ACC112 (cell line): ENCODE results near the gene PPP1R7.

ENCODE experiments used
- H2AFZ ChIP-seq: fragments of 200-600 bp; sonication (generic); one replicate; pipeline ENCODE4 v1.6.0; 2017; ENCODE audit warnings: antibody characterized with exemption, low read length; ENCODE audit not compliant: unreplicated experiment
- H3K27ac ChIP-seq: fragments of 200-600 bp; sonication (generic); 2 replicates; pipeline ENCODE4 v1.5.1; 2014; ENCODE audit warnings: low read depth, mild to moderate bottlenecking, antibody characterized with exemption, low read length, moderate library complexity
- H3K27me3 ChIP-seq: fragments of 200-600 bp; sonication (generic); 2 replicates; pipeline ENCODE4 v1.6.1; 2014; ENCODE audit warnings: mild to moderate bottlenecking, antibody characterized with exemption, low read length, moderate library complexity, mixed read lengths; ENCODE audit not compliant: insufficient read depth
- H3K36me3 ChIP-seq: fragments of 200-600 bp; sonication (generic); 2 replicates; pipeline ENCODE4 v1.6.1; 2016; ENCODE audit warnings: mild to moderate bottlenecking, antibody characterized with exemption, low read length, moderate library complexity, mixed read lengths; ENCODE audit not compliant: insufficient read depth
- H3K4me1 ChIP-seq: fragments of 200-600 bp; sonication (generic); one replicate; pipeline ENCODE4 v1.6.1; 2016; ENCODE audit warnings: low read length, mixed read lengths; ENCODE audit not compliant: insufficient read depth, unreplicated experiment, control insufficient read depth
- H3K4me3 ChIP-seq: fragments of 200-600 bp; sonication (generic); 2 replicates; pipeline ENCODE4 v1.5.1; 2014; ENCODE audit warnings: mild to moderate bottlenecking, low read depth, low read length
- H3K79me2 ChIP-seq: fragments of 200-600 bp; sonication (generic); one replicate; pipeline ENCODE4 v1.6.0; 2016; ENCODE audit warnings: low read length; ENCODE audit not compliant: control insufficient read depth, unreplicated experiment, insufficient read depth

Gene PPP1R7

GRCh38 chr2:241214209-241214608 is 63.9 kb downstream of the PPP1R7 start:
- H3K4me1 ChIP-seq = peaks cover under 1% of the 10 kb centered on the region
- no peak overlapping the region for H3K27ac ChIP-seq
- H3K79me2 ChIP-seq = no peaks in the 10 kb centered on the region
- H3K36me3 ChIP-seq = no peaks in the 10 kb centered on the region
- peaks cover 30% of the 10 kb centered on the region for H3K27me3 ChIP-seq
- no peak overlapping the region for H3K4me3 ChIP-seq
- no peak overlapping the region for H2AFZ ChIP-seq

DNA sequence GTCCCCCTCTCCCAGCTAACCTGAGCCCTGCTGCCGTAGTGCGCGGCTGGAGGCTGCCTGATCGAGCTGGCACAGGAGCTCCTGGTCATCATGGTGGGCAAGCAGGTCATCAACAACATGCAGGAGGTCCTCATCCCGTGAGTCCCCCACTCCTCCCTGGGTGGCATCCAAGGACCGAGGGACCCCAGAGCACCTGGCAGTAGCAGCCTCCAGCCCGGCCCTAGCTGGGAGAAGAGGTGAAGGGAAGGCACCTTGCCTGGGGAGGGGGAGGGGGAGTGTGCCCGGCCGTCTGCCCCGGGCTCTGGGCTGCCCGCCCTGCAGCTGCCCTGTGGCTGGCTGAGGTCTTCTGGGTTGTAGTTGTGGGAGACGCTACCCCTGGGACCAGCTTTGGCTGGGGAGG is 64.5 kb downstream of the PPP1R7 start:
- Histone ChIP-seq H2AFZ (no peak overlapping the region), H3K36me3 (no peaks in the 10 kb centered on the region), H3K79me2 (no peaks in the 10 kb centered on the region)

DNA sequence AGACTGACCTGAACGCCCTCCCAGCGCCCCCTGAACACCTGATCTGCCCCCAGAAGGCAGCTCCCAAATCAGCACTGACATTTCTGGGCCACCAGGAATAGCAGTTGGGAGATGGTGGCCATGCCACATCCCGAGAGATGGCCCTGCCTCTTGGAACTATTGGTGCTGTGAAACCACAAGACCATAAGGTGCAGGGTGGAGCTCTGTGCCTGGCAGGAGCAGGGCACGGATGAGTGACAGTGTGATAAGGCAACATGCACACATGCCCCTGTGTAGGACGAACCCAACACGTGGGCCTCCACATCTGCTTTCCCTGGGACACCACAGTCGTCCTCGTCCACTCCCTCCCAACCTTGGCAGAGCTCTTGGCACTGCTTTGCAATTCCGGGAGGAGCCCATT is 65.2 kb downstream of the PPP1R7 start:
- no peak overlapping the region for H3K4me3 ChIP-seq
- H3K36me3 ChIP-seq = no peaks in the 10 kb centered on the region

More for the DNA sequence above, 64.5 kb downstream of the PPP1R7 start:
- Histone ChIP-seq H3K4me1 (peaks cover 4% of the 10 kb centered on the region), H3K27ac (no peak overlapping the region), H3K27me3 (peaks cover 30% of the 10 kb centered on the region), H3K4me3 (no peak overlapping the region)

GRCh38 chr2:241216211-241216761 is 66.0 kb downstream of the PPP1R7 start:
- H3K27ac ChIP-seq = no peak overlapping the region
- H3K4me1 ChIP-seq = peaks cover 4% of the 10 kb centered on the region
- H3K36me3 ChIP-seq = no peaks in the 10 kb centered on the region
- no peak overlapping the region for H3K4me3 ChIP-seq
- peaks cover 6% of the 10 kb centered on the region for H3K79me2 ChIP-seq
- H3K27me3 ChIP-seq = peaks cover 30% of the 10 kb centered on the region
- H2AFZ ChIP-seq = no peak overlapping the region

More for the DNA sequence above, 65.2 kb downstream of the PPP1R7 start:
- no peak overlapping the region for H2AFZ ChIP-seq
- peaks cover 4% of the 10 kb centered on the region for H3K4me1 ChIP-seq
- peaks cover 6% of the 10 kb centered on the region for H3K79me2 ChIP-seq
- H3K27ac ChIP-seq = no peak overlapping the region
- H3K27me3 ChIP-seq = peaks cover 30% of the 10 kb centered on the region

DNA sequence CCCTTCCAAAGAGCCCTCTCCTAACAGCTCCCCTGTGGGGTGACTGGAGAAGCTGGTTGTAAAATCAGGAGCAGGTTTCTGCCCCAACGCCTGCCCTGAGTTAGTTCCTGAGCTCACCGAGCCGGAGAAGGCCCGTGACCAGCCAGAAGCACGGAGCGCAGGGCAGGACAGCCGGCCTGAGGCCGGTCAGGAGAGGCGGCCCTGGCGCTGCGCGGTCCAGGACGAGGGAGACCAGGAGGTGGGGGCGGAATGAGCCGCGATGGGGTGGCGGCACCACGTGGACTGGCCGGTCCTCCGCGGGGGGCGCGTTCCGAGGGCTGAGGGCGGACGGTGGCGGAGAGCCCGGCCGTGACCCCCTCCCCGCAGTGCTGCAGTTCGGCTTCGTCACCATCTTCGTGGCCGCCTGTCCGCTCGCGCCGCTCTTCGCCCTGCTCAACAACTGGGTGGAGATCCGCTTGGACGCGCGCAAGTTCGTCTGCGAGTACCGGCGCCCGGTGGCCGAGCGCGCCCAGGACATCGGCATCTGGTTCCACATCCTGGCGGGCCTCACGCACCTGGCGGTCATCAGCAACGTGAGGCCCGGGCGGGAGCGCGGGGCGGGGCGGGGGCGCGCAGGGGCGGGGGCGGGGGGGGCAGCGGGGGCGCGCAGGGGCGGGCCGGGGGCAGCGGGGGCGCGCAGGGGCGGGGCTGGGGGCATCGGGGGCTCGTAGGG is 67.2 kb downstream of the PPP1R7 start:
- H3K4me3 ChIP-seq = peak overlapping the region; percentile 75
- H3K79me2 ChIP-seq = peaks cover 6% of the 10 kb centered on the region
- H2AFZ ChIP-seq = peak overlapping the region; percentile 94
- H3K4me1 ChIP-seq = peaks cover 4% of the 10 kb centered on the region
- H3K27ac ChIP-seq = peak overlapping the region; percentile 28
- no peaks in the 10 kb centered on the region for H3K36me3 ChIP-seq
- peaks cover 25% of the 10 kb centered on the region for H3K27me3 ChIP-seq

DNA sequence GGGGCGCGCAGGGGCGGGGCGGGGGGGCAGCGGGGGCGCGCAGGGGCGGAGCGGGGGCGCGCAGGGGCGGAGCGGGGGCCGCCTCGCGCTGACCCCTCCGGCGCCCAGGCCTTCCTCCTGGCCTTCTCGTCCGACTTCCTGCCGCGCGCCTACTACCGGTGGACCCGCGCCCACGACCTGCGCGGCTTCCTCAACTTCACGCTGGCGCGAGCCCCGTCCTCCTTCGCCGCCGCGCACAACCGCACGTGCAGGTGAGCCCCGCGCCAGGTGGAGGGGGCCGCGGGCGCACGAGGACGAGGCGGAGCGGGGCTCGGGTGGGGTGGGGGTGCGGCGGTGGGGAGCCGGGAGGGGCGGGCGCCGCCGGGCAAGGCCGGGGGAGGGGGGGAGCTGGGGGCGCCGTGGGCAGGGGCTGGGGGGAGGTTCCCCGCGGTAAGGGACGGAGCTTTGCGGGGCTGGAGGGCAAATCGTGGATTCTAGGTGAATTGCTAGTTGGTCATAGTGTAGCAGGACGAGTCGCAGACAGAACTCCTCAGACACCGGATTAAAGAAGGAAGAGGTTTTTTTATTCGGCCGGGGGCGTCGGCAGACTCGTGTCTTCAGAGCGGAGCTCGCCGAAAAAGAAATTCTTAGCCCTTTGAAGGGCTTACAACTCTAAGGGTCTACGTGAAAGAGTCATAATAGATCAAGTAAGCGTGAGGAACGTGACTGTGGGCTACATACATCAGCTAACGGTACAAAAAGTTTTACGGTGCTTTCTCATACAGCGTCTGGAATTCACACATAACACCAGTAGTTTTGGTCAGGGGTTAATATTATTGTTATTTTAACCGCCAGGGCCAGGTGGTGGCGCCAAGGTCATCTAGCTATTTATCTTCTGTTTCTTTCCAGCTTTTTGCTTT is 68.1 kb downstream of the PPP1R7 start:
- peaks cover 6% of the 10 kb centered on the region for H3K79me2 ChIP-seq
- H3K4me1 ChIP-seq = peaks cover 4% of the 10 kb centered on the region
- peaks cover 19% of the 10 kb centered on the region for H3K27me3 ChIP-seq
- H3K36me3 ChIP-seq = no peaks in the 10 kb centered on the region
- peak overlapping the region; percentile 73 for H2AFZ ChIP-seq
- no peak overlapping the region for H3K27ac ChIP-seq
- peak overlapping the region; percentile 87 for H3K4me3 ChIP-seq

DNA sequence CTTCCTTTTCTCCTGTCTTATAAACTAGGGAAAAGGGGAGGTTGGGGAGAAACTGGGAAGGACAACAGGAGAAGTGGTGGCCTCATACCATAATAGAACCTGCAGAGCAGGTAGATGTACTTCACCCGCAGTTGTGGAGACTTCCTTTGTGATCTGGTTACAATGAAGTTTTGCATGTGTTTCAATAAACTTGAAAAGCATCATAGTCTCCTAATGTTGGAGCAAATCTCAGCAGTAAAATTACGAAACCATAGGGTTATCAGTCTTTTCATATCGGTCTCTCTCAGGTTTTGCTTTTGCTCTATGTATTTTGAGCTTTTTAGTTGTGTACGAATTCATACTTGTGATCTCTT is 68.7 kb downstream of the PPP1R7 start:
- Histone ChIP-seq H3K27me3 (peaks cover 15% of the 10 kb centered on the region), H2AFZ (no peak overlapping the region), H3K36me3 (no peaks in the 10 kb centered on the region), H3K4me1 (peaks cover 10% of the 10 kb centered on the region), H3K27ac (no peak overlapping the region), H3K79me2 (peaks cover 6% of the 10 kb centered on the region), H3K4me3 (peak overlapping the region; percentile 87)

GRCh38 chr2:241219856-241220356 is 69.6 kb downstream of the PPP1R7 start:
- Histone ChIP-seq H3K36me3 (no peaks in the 10 kb centered on the region), H3K4me3 (peak overlapping the region; percentile 24; the same call in 1 of the 2 replicates), H2AFZ (no peak overlapping the region), H3K27ac (no peak overlapping the region), H3K27me3 (peaks cover 6% of the 10 kb centered on the region), H3K4me1 (peaks cover 19% of the 10 kb centered on the region), H3K79me2 (peaks cover 6% of the 10 kb centered on the region)

DNA sequence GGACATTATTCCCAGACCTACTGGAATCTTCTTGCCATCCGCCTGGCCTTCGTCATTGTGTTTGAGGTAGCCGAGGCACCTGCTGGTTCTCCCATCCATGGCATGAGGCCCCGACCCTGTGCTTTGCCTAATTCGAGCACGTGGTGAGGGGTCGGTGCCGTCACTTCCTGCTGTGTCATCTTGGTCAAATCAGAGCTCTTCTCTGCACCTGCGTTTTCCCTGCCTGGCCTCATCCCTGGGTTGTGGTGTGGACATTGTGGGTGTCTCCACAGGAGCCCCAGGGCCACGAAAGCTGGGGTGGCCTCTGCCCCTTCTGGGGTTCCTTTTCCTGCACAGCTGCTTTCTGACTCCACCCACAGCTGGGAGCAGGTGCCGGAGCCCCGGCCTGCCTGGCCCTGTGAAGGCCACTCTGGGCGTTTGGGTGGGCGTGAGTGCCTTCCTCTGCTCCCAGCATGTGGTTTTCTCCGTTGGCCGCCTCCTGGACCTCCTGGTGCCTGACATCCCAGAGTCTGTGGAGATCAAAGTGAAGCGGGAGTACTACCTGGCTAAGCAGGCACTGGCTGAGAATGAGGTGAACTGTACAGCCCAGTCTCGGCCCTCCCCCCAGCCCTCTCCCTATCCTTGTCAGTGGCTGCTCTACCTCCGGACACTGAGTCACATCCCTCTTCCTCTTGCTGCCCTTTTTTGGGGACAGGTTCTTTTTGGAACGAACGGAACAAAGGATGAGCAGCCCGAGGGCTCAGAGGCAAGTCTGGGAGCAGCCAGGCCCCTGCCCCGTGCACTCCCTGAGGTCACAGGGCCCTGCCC is 73.1 kb downstream of the PPP1R7 start:
- Histone ChIP-seq H3K27me3 (no peaks in the 10 kb centered on the region), H3K4me1 (peaks cover 19% of the 10 kb centered on the region), H3K4me3 (no peak overlapping the region), H2AFZ (no peak overlapping the region), H3K27ac (no peak overlapping the region), H3K36me3 (peaks cover 11% of the 10 kb centered on the region; the same call in 1 of the 2 replicates), H3K79me2 (peaks cover 6% of the 10 kb centered on the region)
